SK-N-SH (cell line): Measurements from ENCODE around the gene WIZ.

Experiments
- EZH2phosphoT487 ChIP-seq: fragments of 200-600 bp; sonication (generic); IDR thresholded peaks from 2 replicates; pipeline ENCODE4 v1.6.1; 2017; ENCODE audit warnings: low read depth, mixed run types, mild to moderate bottlenecking, antibody characterized with exemption, moderate library complexity, borderline replicate concordance
- NFIC ChIP-seq: IDR thresholded peaks from 2 replicates; pipeline ENCODE4 v1.4.0; 2012; ENCODE audit warnings: borderline replicate concordance
- NRF1 ChIP-seq: IDR thresholded peaks from 2 replicates; pipeline ENCODE4 v1.6.1; 2012; ENCODE audit warnings: low read depth, mild to moderate bottlenecking, low read length
- POLR2AphosphoS5 ChIP-seq: IDR thresholded peaks from 2 replicates; pipeline ENCODE4 v1.6.1; 2012; ENCODE audit warnings: low read depth, low read length
- RAD21 ChIP-seq: IDR thresholded peaks from 2 replicates; pipeline ENCODE4 v1.6.1; 2012; ENCODE audit warnings: mild to moderate bottlenecking, low read length
- REST ChIP-seq: IDR thresholded peaks from 2 replicates; pipeline ENCODE4 v1.6.1; 2012; ENCODE audit warnings: mild to moderate bottlenecking, low read depth, low read length, moderate library complexity
- RXRA ChIP-seq: IDR thresholded peaks from 2 replicates; pipeline ENCODE4 v1.4.0; 2012; ENCODE audit warnings: low read depth, mild to moderate bottlenecking, borderline replicate concordance
- SIN3A ChIP-seq: IDR thresholded peaks from 2 replicates; pipeline ENCODE4 v1.6.1; 2012; ENCODE audit warnings: low read depth, mild to moderate bottlenecking, low read length, moderate library complexity, borderline replicate concordance
- TAF1 ChIP-seq: IDR thresholded peaks from 2 replicates; pipeline ENCODE4 v1.6.1; 2012; ENCODE audit warnings: low read depth, mild to moderate bottlenecking, low read length, moderate library complexity, borderline replicate concordance
- YY1 ChIP-seq: IDR thresholded peaks from 2 replicates; pipeline ENCODE4 v1.4.0; 2012; ENCODE audit warnings: low read depth, mild to moderate bottlenecking
- TF ChIP-seq, protein P1 (sequence below): fragments of 200-600 bp; sonication (generic); IDR thresholded peaks from 2 replicates; pipeline ENCODE4 v1.6.1; 2017; ENCODE audit warnings: antibody characterized with exemption, mild to moderate bottlenecking, moderate library complexity
- TF ChIP-seq, protein P2 (sequence below): IDR thresholded peaks from 2 replicates; pipeline ENCODE4 v1.4.0; 2012; ENCODE audit warnings: low read depth

- TF ChIP-seq, protein P1, sequence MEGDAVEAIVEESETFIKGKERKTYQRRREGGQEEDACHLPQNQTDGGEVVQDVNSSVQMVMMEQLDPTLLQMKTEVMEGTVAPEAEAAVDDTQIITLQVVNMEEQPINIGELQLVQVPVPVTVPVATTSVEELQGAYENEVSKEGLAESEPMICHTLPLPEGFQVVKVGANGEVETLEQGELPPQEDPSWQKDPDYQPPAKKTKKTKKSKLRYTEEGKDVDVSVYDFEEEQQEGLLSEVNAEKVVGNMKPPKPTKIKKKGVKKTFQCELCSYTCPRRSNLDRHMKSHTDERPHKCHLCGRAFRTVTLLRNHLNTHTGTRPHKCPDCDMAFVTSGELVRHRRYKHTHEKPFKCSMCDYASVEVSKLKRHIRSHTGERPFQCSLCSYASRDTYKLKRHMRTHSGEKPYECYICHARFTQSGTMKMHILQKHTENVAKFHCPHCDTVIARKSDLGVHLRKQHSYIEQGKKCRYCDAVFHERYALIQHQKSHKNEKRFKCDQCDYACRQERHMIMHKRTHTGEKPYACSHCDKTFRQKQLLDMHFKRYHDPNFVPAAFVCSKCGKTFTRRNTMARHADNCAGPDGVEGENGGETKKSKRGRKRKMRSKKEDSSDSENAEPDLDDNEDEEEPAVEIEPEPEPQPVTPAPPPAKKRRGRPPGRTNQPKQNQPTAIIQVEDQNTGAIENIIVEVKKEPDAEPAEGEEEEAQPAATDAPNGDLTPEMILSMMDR = no peak
- no peak for TF ChIP-seq NFIC
- TF ChIP-seq, protein P2, sequence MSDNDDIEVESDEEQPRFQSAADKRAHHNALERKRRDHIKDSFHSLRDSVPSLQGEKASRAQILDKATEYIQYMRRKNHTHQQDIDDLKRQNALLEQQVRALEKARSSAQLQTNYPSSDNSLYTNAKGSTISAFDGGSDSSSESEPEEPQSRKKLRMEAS = no peak
- TF ChIP-seq YY1 = no peak
- no peak for TF ChIP-seq TAF1
- no peak for TF ChIP-seq REST
- no peak for TF ChIP-seq RXRA
- TF ChIP-seq POLR2AphosphoS5 = no peak
- TF ChIP-seq NRF1 = no peak
- TF ChIP-seq SIN3A = no peak
- no peak for TF ChIP-seq EZH2phosphoT487
- TF ChIP-seq RAD21 = no peak
Measured at GRCh38 chr19:15399234-15399515, 50.6 kb downstream of the WIZ start.
